Calu3 (cell line): ENCODE data around the gene ID4. TPM values are rescaled to one million over a fixed set of nuclear protein-coding genes. Genes with fewer than 3 reads are reported as not detected.

Experiments
- BruUV-seq: library from RNA; stranded (reverse); fragments of 400-500 nt; replicated peaks from 2 replicates; lab custom pipeline; 2021; lab: Mats Ljungman, UMichigan
- CTCF ChIA-PET: fragments of 300-600 bp; sonication (Branson Sonifier 250); formaldehyde crosslinking; loops from one replicate; lab custom pipeline; 2022; ENCODE audit warnings: antibody characterized with exemption; lab: Charles Lee
- DNase-seq: peaks from one replicate; pipeline ENCODE4 v3.0.0; 2022
- H3K27ac Mint-ChIP-seq: one replicate; pipeline ENCODE4 v1.8.0; 2022; ENCODE audit warnings: mixed read lengths; ENCODE audit not compliant: unreplicated experiment
- H3K27me3 Mint-ChIP-seq: one replicate; pipeline ENCODE4 v1.8.0; 2022; ENCODE audit warnings: mixed read lengths; ENCODE audit not compliant: unreplicated experiment
- H3K36me3 Mint-ChIP-seq: one replicate; pipeline ENCODE4 v1.8.0; 2022; ENCODE audit warnings: mild to moderate bottlenecking, moderate library complexity, mixed read lengths; ENCODE audit not compliant: insufficient read depth, unreplicated experiment
- H3K4me1 Mint-ChIP-seq: one replicate; pipeline ENCODE4 v1.8.0; 2022; ENCODE audit warnings: mild to moderate bottlenecking, low read depth, mixed read lengths; ENCODE audit not compliant: unreplicated experiment
- H3K4me3 Mint-ChIP-seq: one replicate; pipeline ENCODE4 v1.8.0; 2022; ENCODE audit warnings: mild to moderate bottlenecking, low read depth, moderate library complexity, mixed read lengths; ENCODE audit not compliant: unreplicated experiment
- H3K9me3 Mint-ChIP-seq: one replicate; pipeline ENCODE4 v1.8.0; 2022; ENCODE audit warnings: low read depth, mixed read lengths; ENCODE audit not compliant: unreplicated experiment
- CTCF ChIP-seq: fragments of 200-600 bp; IDR thresholded peaks from one replicate; pipeline ENCODE4 v1.8.0; 2022; ENCODE audit warnings: antibody characterized with exemption; ENCODE audit not compliant: unreplicated experiment
- intact Hi-C: fragments of 100-400 bp; cut with micrococcal nuclease; formaldehyde crosslinking; loops from one replicate; pipeline ENCODE4 v1.10.0; 2022; ENCODE audit not compliant: unreplicated experiment
- total RNA-seq: library from RNA; stranded (reverse); gene quantifications from 2 replicates; pipeline ENCODE4 v1.2.3, GENCODE V29; 2022

Gene ID4
- total RNA-seq, 1 experiment from 2014 or later, result 1.8 TPM

GRCh38 chr6:19842030-19842615, 5.0 kb downstream of the ID4 start:
- no TSS peak for BruUV-seq
- CTCF ChIA-PET, result no interaction called here
- H3K9me3 Mint-ChIP-seq, result no peaks in the 10 kb centered on the region
- TF ChIP-seq CTCF, result no peak
- H3K27ac Mint-ChIP-seq, result no peak overlapping the region
- H3K4me1 Mint-ChIP-seq, result no peaks in the 10 kb centered on the region
- H3K4me3 Mint-ChIP-seq, result no peak overlapping the region
- no peaks in the 10 kb centered on the region for H3K27me3 Mint-ChIP-seq
- H3K36me3 Mint-ChIP-seq, result peaks cover 22% of the 10 kb centered on the region
- no peak for DNase-seq
- intact Hi-C loops, result loop anchor here (10.0 kb wide), 1 partner anchor 297 kb away; no protein-coding TSS in a partner anchor

GRCh38 chr6:19844689-19845088, 7.5 kb downstream of the ID4 start:
- Mint-ChIP-seq H3K27me3 (no peaks in the 10 kb centered on the region), H3K36me3 (no peaks in the 10 kb centered on the region), H3K4me3 (no peak overlapping the region), H3K4me1 (no peaks in the 10 kb centered on the region), H3K9me3 (no peaks in the 10 kb centered on the region), H3K27ac (no peak overlapping the region)
- CTCF ChIA-PET, result no interaction called here
- no TSS peak for BruUV-seq
- TF ChIP-seq CTCF, result no peak
- no peak for DNase-seq
- intact Hi-C loops, result loop anchor here (10.0 kb wide), 1 partner anchor 300 kb away; no protein-coding TSS in a partner anchor

DNA sequence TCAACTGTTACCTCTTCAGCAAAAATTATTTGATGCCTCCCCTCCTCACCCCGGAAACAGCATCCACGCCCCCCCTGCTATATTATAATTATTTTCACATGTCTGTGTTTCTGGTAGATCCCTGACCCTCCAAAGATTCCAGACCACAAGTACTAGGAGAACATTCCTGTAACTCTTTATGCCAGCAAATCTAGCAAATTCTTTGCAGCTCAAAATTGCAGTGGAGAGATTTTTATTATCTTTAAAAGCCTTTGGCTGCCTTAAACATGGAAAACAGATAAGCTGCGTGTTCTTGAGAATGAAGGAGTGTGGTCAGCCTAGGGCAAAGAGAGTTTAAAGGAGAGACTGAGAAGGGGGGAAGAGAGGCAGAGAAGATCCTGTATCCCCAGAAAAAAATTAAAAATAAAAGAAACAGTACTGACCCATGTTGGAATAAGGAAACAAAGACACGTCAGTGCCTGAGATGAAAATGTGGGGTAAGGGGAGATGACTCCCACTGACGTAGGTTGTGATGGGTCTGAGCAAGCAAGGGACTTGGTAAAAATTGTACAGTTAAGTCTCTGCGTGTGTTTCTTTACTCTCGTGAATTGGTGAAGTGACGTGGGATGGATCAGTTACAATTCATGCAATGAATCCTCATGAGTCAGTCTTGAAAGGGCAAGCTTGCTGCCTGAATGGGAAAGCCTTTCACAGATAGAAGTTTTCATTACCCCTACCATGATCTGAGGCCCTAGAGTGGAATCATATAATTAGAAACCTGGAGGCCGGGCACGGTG, 8.3 kb downstream of the ID4 start:
- Mint-ChIP-seq H3K36me3 (no peaks in the 10 kb centered on the region), H3K27me3 (no peaks in the 10 kb centered on the region), H3K4me3 (no peak overlapping the region), H3K27ac (no peak overlapping the region), H3K4me1 (no peaks in the 10 kb centered on the region), H3K9me3 (no peaks in the 10 kb centered on the region)
- no peak for DNase-seq
- CTCF ChIA-PET, result interaction anchor here (0.7 kb wide), 1 partner anchor 682 kb away, joined by 3 read pairs; no protein-coding TSS in a partner anchor
- intact Hi-C loops, result loop anchor here (10.0 kb wide), 1 partner anchor 301 kb away; no protein-coding TSS in a partner anchor
- BruUV-seq, result no TSS peak
- no peak for TF ChIP-seq CTCF

GRCh38 chr6:19848465-19849029, 11.4 kb downstream of the ID4 start:
- BruUV-seq, result no TSS peak
- Mint-ChIP-seq H3K4me3 (no peak overlapping the region), H3K36me3 (no peaks in the 10 kb centered on the region), H3K27ac (no peak overlapping the region), H3K9me3 (no peaks in the 10 kb centered on the region), H3K4me1 (peaks cover 13% of the 10 kb centered on the region), H3K27me3 (no peaks in the 10 kb centered on the region)
- intact Hi-C loops, result loop anchor here (10.0 kb wide), 1 partner anchor 304 kb away; no protein-coding TSS in a partner anchor
- TF ChIP-seq CTCF, result no peak
- CTCF ChIA-PET, result interaction anchor here (0.5 to 1.8 kb wide), 4 partner anchors 17 to 400 kb away, joined by 3 to 5 read pairs (median 4); no protein-coding TSS in a partner anchor
- no peak for DNase-seq
